Endothelial cell of umbilical vein (primary cell): ENCODE data around the gene ELMOD2. TPM values are rescaled to one million over a fixed set of nuclear protein-coding genes. Genes with fewer than 3 reads are reported as not detected.

Experiments used
- BruUV-seq: library from RNA; stranded (reverse); fragments of 400-500 nt; replicated peaks from 2 replicates; lab custom pipeline; 2021; lab: Mats Ljungman, UMichigan
- CTCF ChIA-PET: fragments of 300-600, 350-600 bp; sonication (Branson Sonifier 250); formaldehyde crosslinking; loops from one replicate; lab custom pipeline; 2021; ENCODE audit warnings: antibody characterized with exemption, inconsistent platforms; lab: Charles Lee
- POLR2A ChIA-PET: fragments of 300-600, 350-600 bp; sonication (Branson Sonifier 250); formaldehyde crosslinking; loops from one replicate; lab custom pipeline; 2021; ENCODE audit warnings: antibody characterized with exemption, inconsistent platforms; lab: Charles Lee
- DNase-seq: peaks from one replicate; pipeline ENCODE4 v3.0.0-alpha.2; 2011; ENCODE audit warnings: low read depth, low spot score
- FAIRE-seq: peaks from 2 replicates; lab custom pipeline; 2011; peaks lifted over from hg19 to GRCh38; lab: Jason Lieb, UNC
- H2AFZ ChIP-seq: 2 replicates; pipeline ENCODE4 v1.6.0; 2012; ENCODE audit warnings: low read depth, low read length, control low read depth, inconsistent platforms
- H3K27ac ChIP-seq: 2 replicates; pipeline ENCODE4 v1.5.1; 2011; ENCODE audit warnings: low read depth, mild to moderate bottlenecking, control low read depth, low read length, moderate library complexity; ENCODE audit not compliant: insufficient read depth
- H3K27me3 ChIP-seq, 2 experiments: 2 replicates each; pipeline versions ENCODE4 v1.6.0 to v1.6.1; 2011; ENCODE audit warnings: low read length in 2 of 2, mixed read lengths in 1 of 2; ENCODE audit not compliant: control insufficient read depth in 2 of 2, insufficient read depth in 2 of 2
- H3K36me3 ChIP-seq, 2 experiments: 2 replicates in 1 of 2; 3 replicates in 1 of 2; pipeline ENCODE4 v1.5.1; 2011; ENCODE audit warnings: low read length in 2 of 2, mild to moderate bottlenecking in 1 of 2, moderate library complexity in 1 of 2; ENCODE audit not compliant: control insufficient read depth in 2 of 2, insufficient read depth in 2 of 2; ENCODE audit errors: extremely low read depth in 1 of 2
- H3K4me1 ChIP-seq: 3 replicates; pipeline ENCODE4 v1.5.1; 2011; ENCODE audit warnings: mild to moderate bottlenecking, low read length; ENCODE audit not compliant: control insufficient read depth, insufficient read depth; ENCODE audit errors: extremely low read depth
- H3K4me2 ChIP-seq: 2 replicates; pipeline ENCODE4 v1.6.1; 2011; ENCODE audit warnings: low read length, control low read depth, mixed read lengths; ENCODE audit not compliant: insufficient read depth
- H3K4me3 ChIP-seq, 3 experiments: fragments of 200-600 bp in 1 of 3; sonication (generic), shearing (Covaris generic) in 1 of 3; replicated peaks in 1 of 3; 2 replicates each; pipeline ENCODE4 v1.5.1; 2011 to 2016; ENCODE audit warnings: control low read depth in 3 of 3, low read length in 3 of 3, mild to moderate bottlenecking in 2 of 3, inconsistent platforms in 1 of 3, low read depth in 1 of 3, moderate library complexity in 1 of 3; ENCODE audit not compliant: insufficient read depth in 1 of 3
- H3K79me2 ChIP-seq: 2 replicates; pipeline ENCODE4 v1.6.0; 2012; ENCODE audit warnings: low read length, inconsistent platforms; ENCODE audit not compliant: control insufficient read depth, insufficient read depth
- H3K9ac ChIP-seq: replicated peaks from 2 replicates; pipeline ENCODE3; 2011; ENCODE audit warnings: low read length, control low read depth; ENCODE audit not compliant: insufficient read depth; ENCODE audit errors: extremely low read depth
- H3K9me1 ChIP-seq: replicated peaks from 3 replicates; pipeline ENCODE4 v1.6.0; 2011; ENCODE audit warnings: mild to moderate bottlenecking, low read length; ENCODE audit not compliant: control insufficient read depth, insufficient read depth; ENCODE audit errors: extremely low read depth
- H3K9me3 ChIP-seq: replicated peaks from 2 replicates; pipeline ENCODE4 v1.5.1; 2012; ENCODE audit warnings: low read length, inconsistent platforms; ENCODE audit not compliant: control insufficient read depth, insufficient read depth
- H4K20me1 ChIP-seq: replicated peaks from 2 replicates; pipeline ENCODE3; 2011; ENCODE audit warnings: mild to moderate bottlenecking, low read length; ENCODE audit not compliant: control insufficient read depth, insufficient read depth; ENCODE audit errors: extremely low read depth
- CTCF ChIP-seq, 2 donors: IDR thresholded peaks; 1 replicate in 1 of 2; 2 replicates in 1 of 2; pipeline ENCODE4 v1.5.1; 2011; ENCODE audit warnings: low read length in 2 of 2, mild to moderate bottlenecking in 2 of 2, moderate library complexity in 2 of 2, control low read depth in 1 of 2, inconsistent platforms in 1 of 2, low read depth in 1 of 2; ENCODE audit not compliant: insufficient read depth in 1 of 2; ENCODE audit errors: extremely low read depth in 1 of 2
- EZH2 ChIP-seq: IDR thresholded peaks from 2 replicates; pipeline ENCODE4 v1.6.1; 2012; ENCODE audit warnings: borderline replicate concordance, low read depth, mild to moderate bottlenecking, moderate library complexity, low read length, inconsistent platforms; ENCODE audit not compliant: severe bottlenecking
- FOS ChIP-seq: IDR thresholded peaks from 2 replicates; pipeline ENCODE4 v1.6.1; 2011; ENCODE audit warnings: mild to moderate bottlenecking, low read length, moderate library complexity, borderline replicate concordance; ENCODE audit not compliant: insufficient read depth
- GATA2 ChIP-seq: IDR thresholded peaks from 2 replicates; pipeline ENCODE4 v1.7.0; 2011; ENCODE audit warnings: low read depth, mild to moderate bottlenecking, moderate library complexity, mixed read lengths, low read length; ENCODE audit not compliant: insufficient read length, insufficient read depth
- JUN ChIP-seq: IDR thresholded peaks from 2 replicates; pipeline ENCODE4 v1.6.1; 2011; ENCODE audit warnings: borderline replicate concordance, low read depth; ENCODE audit not compliant: insufficient read length, insufficient read depth
- MAX ChIP-seq: IDR thresholded peaks from 2 replicates; pipeline ENCODE4 v1.6.1; 2011; ENCODE audit not compliant: insufficient read depth, insufficient read length
- MYC ChIP-seq: IDR thresholded peaks from one replicate; pipeline ENCODE4 v1.6.1; 2011; ENCODE audit warnings: mild to moderate bottlenecking, low read depth, low read length
- POLR2A ChIP-seq: IDR thresholded peaks from 2 replicates; pipeline ENCODE4 v1.6.1; 2012; ENCODE audit warnings: low read depth, mild to moderate bottlenecking, control low read depth, low read length
- POLR2AphosphoS5 ChIP-seq: IDR thresholded peaks from 2 replicates; pipeline ENCODE4 v1.6.1; 2012; ENCODE audit warnings: low read depth, mild to moderate bottlenecking, control low read depth, low read length, moderate library complexity; ENCODE audit not compliant: insufficient read depth
- dilution Hi-C: fragments of 300-500 bp; cut with MboI; formaldehyde crosslinking; loops from one replicate; pipeline ENCODE4 v1.15.0; 2019; ENCODE audit warnings: low sequenced_read_pairs; ENCODE audit not compliant: extremely low pct_ligation_motif_present
- intact Hi-C: fragments of 100-400 bp; cut with micrococcal nuclease; formaldehyde crosslinking; loops from one replicate; pipeline ENCODE4 v1.10.0; 2022
- polyA plus RNA-seq, 4 experiments: library from polyadenylated mRNA; depleted of rRNA in 3 of 4; stranded (reverse) in 3 of 4; unstranded in 1 of 4; fragments of >200 nt; gene quantifications; 2 replicates each; pipeline versions ENCODE4 v1.2.1 to v1.2.3, GENCODE V29; 2011 to 2012; ENCODE audit warnings: missing spikeins in 1 of 4
- total RNA-seq: library from RNA; stranded (reverse); gene quantifications from 2 replicates; pipeline ENCODE4 v1.2.3, GENCODE V29; 2021

Gene ELMOD2
- total and polyA plus RNA-seq, 2 donors (not counting 3 experiments of a cell fraction or from before 2014, with no cell fraction given): 5.0 to 23.6 TPM

- dilution Hi-C loops: no loop called here
- no peaks in the 10 kb centered on the region for H3K79me2 ChIP-seq
- ChIA-PET POLR2A (no interaction called here), CTCF (interaction anchor here (1.1 kb wide), 1 partner anchor 9 kb away, joined by 3 read pairs; no protein-coding TSS in a partner anchor)
- intact Hi-C loops: no loop called here
- no peak for FAIRE-seq
- no peak for DNase-seq
- H3K36me3 ChIP-seq: no peaks in the 10 kb centered on the region
- H3K9me3 ChIP-seq: no peaks in the 10 kb centered on the region
- no TSS peak for BruUV-seq
- no peak overlapping the region for H3K9ac ChIP-seq
- no peak overlapping the region for H3K4me2 ChIP-seq
- no peak overlapping the region for H2AFZ ChIP-seq
- H3K4me3 ChIP-seq: no peak overlapping the region
- peaks cover 41 to 57% of the 10 kb centered on the region in 2 experiments for H3K27me3 ChIP-seq
- TF ChIP-seq EZH2 (no peak), MYC (no peak), MAX (no peak), POLR2A (no peak), JUN (no peak), FOS (no peak), POLR2AphosphoS5 (no peak), GATA2 (no peak), CTCF (IDR thresholded peaks at IDR 0.05; ENCODE audit: extremely low read depth in 1 of 2, insufficient read depth in 1 of 2, low read depth in 1 of 2, low read length in 2 of 2) (no peak)
- H3K9me1 ChIP-seq: no peaks in the 10 kb centered on the region
- H3K27ac ChIP-seq: no peak overlapping the region
- H4K20me1 ChIP-seq: no peaks in the 10 kb centered on the region
- H3K4me1 ChIP-seq: no peaks in the 10 kb centered on the region
Measured at GRCh38 chr4:140575489-140575888, 51.5 kb downstream of the ELMOD2 start.
